Hepatocyte (in vitro differentiated cells): ENCODE results near the gene LRRC14B. TPM values are rescaled to one million over a fixed set of nuclear protein-coding genes. Genes with fewer than 3 reads are reported as not detected.
"Not testable (repeated sequence)": the region's sequence is repeated elsewhere in the genome, so short reads cannot be mapped to it uniquely, and the experiment has no call there.

Source experiments
- DNase-seq: peaks from one replicate; pipeline ENCODE4 v3.0.0-alpha.2; 2016; ENCODE audit warnings: low spot score
- H2AFZ ChIP-seq: fragments of 200-600 bp; sonication (generic); 2 replicates; pipeline ENCODE4 v1.6.0; 2016; ENCODE audit warnings: antibody characterized with exemption, mild to moderate bottlenecking
- H3K27ac ChIP-seq: fragments of 200-600 bp; sonication (generic); 2 replicates; pipeline ENCODE4 v1.5.1; 2016; ENCODE audit warnings: mild to moderate bottlenecking
- H3K27me3 ChIP-seq: fragments of 200-600 bp; sonication (generic); 2 replicates; pipeline ENCODE4 v1.6.1; 2016
- H3K36me3 ChIP-seq: fragments of 200-600 bp; sonication (generic); replicated peaks from 2 replicates; pipeline ENCODE4 v1.5.1; 2016; ENCODE audit warnings: low read depth; ENCODE audit not compliant: insufficient read depth
- H3K4me1 ChIP-seq: fragments of 200-600 bp; sonication (generic); 2 replicates; pipeline ENCODE4 v1.5.1; 2016; ENCODE audit warnings: mild to moderate bottlenecking, moderate library complexity; ENCODE audit not compliant: insufficient read depth
- H3K4me2 ChIP-seq: fragments of 200-600 bp; sonication (generic); 2 replicates; pipeline ENCODE4 v1.6.0; 2016
- H3K4me3 ChIP-seq: fragments of 200-600 bp; sonication (generic); 2 replicates; pipeline ENCODE4 v1.5.1; 2016; ENCODE audit warnings: mild to moderate bottlenecking
- H3K79me2 ChIP-seq: fragments of 200-600 bp; sonication (generic); 2 replicates; pipeline ENCODE4 v1.6.0; 2017; ENCODE audit warnings: mild to moderate bottlenecking
- H3K9me2 ChIP-seq: fragments of 200-600 bp; sonication (generic); replicated peaks from 2 replicates; pipeline ENCODE4 v1.6.0; 2017; ENCODE audit warnings: mild to moderate bottlenecking; ENCODE audit not compliant: insufficient read depth
- H3K9me3 ChIP-seq: fragments of 200-600 bp; sonication (generic); 2 replicates; pipeline ENCODE4 v1.5.1; 2016; ENCODE audit warnings: low read depth, mild to moderate bottlenecking
- H4K20me1 ChIP-seq: fragments of 200-600 bp; sonication (generic); 2 replicates; pipeline ENCODE4 v1.6.0; 2016; ENCODE audit warnings: mild to moderate bottlenecking; ENCODE audit not compliant: insufficient read depth, poor library complexity, severe bottlenecking
- EZH2 ChIP-seq: fragments of 200-600 bp; sonication (generic); IDR thresholded peaks from 2 replicates; pipeline ENCODE4 v1.6.1; 2016; ENCODE audit warnings: antibody characterized with exemption, mild to moderate bottlenecking, borderline replicate concordance
- EZH2phosphoT487 ChIP-seq: fragments of 200-600 bp; sonication (generic); IDR thresholded peaks from one replicate; pipeline ENCODE4 v1.6.1; 2018; ENCODE audit warnings: antibody characterized with exemption, mild to moderate bottlenecking, low read depth, moderate library complexity; ENCODE audit not compliant: unreplicated experiment, severe bottlenecking
- WGBS: methylation state at CpG from one replicate; pipeline ENCODE4 v1.1.6; 2016; ENCODE audit warnings: low lambda C conversion rate; ENCODE audit errors: missing lambda C conversion rate; 5-methylcytosine and 5-hydroxymethylcytosine counted together
- polyA plus RNA-seq: library from polyadenylated mRNA; unstranded; fragments of >200 nt; fragmentation: Nextera tagmentation; extraction: Ambion mirVana; gene quantifications from 2 replicates; pipeline ENCODE4 v1.2.1, GENCODE V29; 2016
- total RNA-seq: library from RNA; depleted of rRNA; stranded (reverse); fragments of >200 nt; gene quantifications from 2 replicates; pipeline ENCODE4 v1.2.3, GENCODE V29; 2014
- TF ChIP-seq, protein P1 (sequence below): fragments of 200-600 bp; sonication (generic); IDR thresholded peaks from 2 replicates; pipeline ENCODE4 v1.5.1; 2016; ENCODE audit warnings: antibody characterized with exemption, mild to moderate bottlenecking; ENCODE audit not compliant: poor library complexity

LRRC14B gene
- total and polyA plus RNA-seq, 2 experiments from 2014 or later: 0.18 TPM; not detected in 1

- TF ChIP-seq, protein P1, sequence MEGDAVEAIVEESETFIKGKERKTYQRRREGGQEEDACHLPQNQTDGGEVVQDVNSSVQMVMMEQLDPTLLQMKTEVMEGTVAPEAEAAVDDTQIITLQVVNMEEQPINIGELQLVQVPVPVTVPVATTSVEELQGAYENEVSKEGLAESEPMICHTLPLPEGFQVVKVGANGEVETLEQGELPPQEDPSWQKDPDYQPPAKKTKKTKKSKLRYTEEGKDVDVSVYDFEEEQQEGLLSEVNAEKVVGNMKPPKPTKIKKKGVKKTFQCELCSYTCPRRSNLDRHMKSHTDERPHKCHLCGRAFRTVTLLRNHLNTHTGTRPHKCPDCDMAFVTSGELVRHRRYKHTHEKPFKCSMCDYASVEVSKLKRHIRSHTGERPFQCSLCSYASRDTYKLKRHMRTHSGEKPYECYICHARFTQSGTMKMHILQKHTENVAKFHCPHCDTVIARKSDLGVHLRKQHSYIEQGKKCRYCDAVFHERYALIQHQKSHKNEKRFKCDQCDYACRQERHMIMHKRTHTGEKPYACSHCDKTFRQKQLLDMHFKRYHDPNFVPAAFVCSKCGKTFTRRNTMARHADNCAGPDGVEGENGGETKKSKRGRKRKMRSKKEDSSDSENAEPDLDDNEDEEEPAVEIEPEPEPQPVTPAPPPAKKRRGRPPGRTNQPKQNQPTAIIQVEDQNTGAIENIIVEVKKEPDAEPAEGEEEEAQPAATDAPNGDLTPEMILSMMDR: no peak
- TF ChIP-seq EZH2phosphoT487 (no peak), EZH2 (no peak)
- no peak overlapping the region for H2AFZ ChIP-seq
- DNase-seq: no peak
- no peak overlapping the region for H3K4me3 ChIP-seq
- no peaks in the 10 kb centered on the region for H3K36me3 ChIP-seq
- H3K27me3 ChIP-seq: no peaks in the 10 kb centered on the region
- H3K79me2 ChIP-seq: peaks cover 49% of the 10 kb centered on the region
- no peaks in the 10 kb centered on the region for H3K4me1 ChIP-seq
- no peaks in the 10 kb centered on the region for H3K9me3 ChIP-seq
- H4K20me1 ChIP-seq: peaks cover 32% of the 10 kb centered on the region
- H3K27ac ChIP-seq: no peak overlapping the region
- H3K9me2 ChIP-seq: no peaks in the 10 kb centered on the region
- WGBS: 95% methylated on average over 15 of the region's 15 CpGs
- H3K4me2 ChIP-seq: no peak overlapping the region
Measured at GRCh38 chr5:208449-209114, 17.3 kb downstream of the LRRC14B start.

DNA sequence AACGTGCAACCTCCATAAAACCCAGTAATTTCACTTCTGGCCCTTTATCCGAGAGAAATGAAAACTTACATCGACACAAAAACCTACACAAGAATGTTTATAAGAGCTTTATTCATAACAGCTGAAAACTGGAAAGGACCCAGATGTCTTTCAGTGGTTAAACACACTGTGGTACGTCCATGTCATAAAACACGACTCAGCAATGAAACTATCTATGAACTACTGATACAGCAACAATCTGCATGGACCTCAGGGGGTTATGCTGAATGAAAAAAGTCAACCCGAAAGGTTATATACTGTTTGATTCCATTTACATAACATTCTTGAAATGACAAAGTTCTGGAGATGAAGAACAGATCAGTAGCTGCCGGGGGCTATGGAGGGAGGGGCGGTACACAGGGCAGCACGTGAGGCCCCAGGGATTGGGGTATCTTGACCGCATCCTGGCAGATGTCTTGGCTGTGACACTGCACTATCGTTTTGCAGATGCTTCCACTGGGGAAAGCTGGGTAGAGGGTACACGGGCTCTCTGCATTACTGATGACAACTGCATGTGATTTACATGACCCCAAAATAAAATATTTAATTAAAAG, 22.6 kb downstream of the LRRC14B start:
- H4K20me1 ChIP-seq: peaks cover 10% of the 10 kb centered on the region
- H3K9me3 ChIP-seq: no peaks in the 10 kb centered on the region
- no peaks in the 10 kb centered on the region for H3K27me3 ChIP-seq
- no peaks in the 10 kb centered on the region for H3K9me2 ChIP-seq
- peaks cover 42% of the 10 kb centered on the region for H3K79me2 ChIP-seq
- no peaks in the 10 kb centered on the region for H3K36me3 ChIP-seq
- no peak overlapping the region for H3K4me3 ChIP-seq
- TF ChIP-seq EZH2 (no peak), EZH2phosphoT487 (no peak)
- TF ChIP-seq, protein P1: no peak
- DNase-seq: no peak
- peaks cover 3% of the 10 kb centered on the region for H3K4me1 ChIP-seq
- no peak overlapping the region for H2AFZ ChIP-seq
- no peak overlapping the region for H3K4me2 ChIP-seq
- WGBS: 94% methylated on average over 12 of the region's 12 CpGs
- H3K27ac ChIP-seq: no peak overlapping the region

GRCh38 chr5:215256-215655, 24.0 kb downstream of the LRRC14B start:
- H2AFZ ChIP-seq, H3K36me3 ChIP-seq, H3K9me3 ChIP-seq, H3K9me2 ChIP-seq, H3K27me3 ChIP-seq, H3K4me3 ChIP-seq, H3K27ac ChIP-seq, H3K4me2 ChIP-seq, DNase-seq: not testable (repeated sequence)
- WGBS: 97% methylated on average over 2 of the region's 2 CpGs
- Histone ChIP-seq H3K4me1 (peaks cover 15% of the 10 kb centered on the region), H4K20me1 (peaks cover 15% of the 10 kb centered on the region), H3K79me2 (peaks cover 48% of the 10 kb centered on the region)

GRCh38 chr5:216076-216475, 24.8 kb downstream of the LRRC14B start:
- not testable (repeated sequence) for H3K9me2 ChIP-seq, H3K36me3 ChIP-seq, H3K27ac ChIP-seq, H2AFZ ChIP-seq, H3K9me3 ChIP-seq, DNase-seq, H3K27me3 ChIP-seq, H3K4me3 ChIP-seq, H3K4me2 ChIP-seq
- H3K4me1 ChIP-seq: peaks cover 17% of the 10 kb centered on the region
- H4K20me1 ChIP-seq: peaks cover 20% of the 10 kb centered on the region
- 96% methylated on average over 8 of the region's 10 CpGs for WGBS
- H3K79me2 ChIP-seq: peaks cover 55% of the 10 kb centered on the region
